WI38 (cell line): ENCODE measurements around the gene GPR162.

ENCODE experiments used
- H3K4me3 ChIP-seq: 2 replicates; pipeline ENCODE4 v1.5.1; 2011; ENCODE audit warnings: low read depth, mild to moderate bottlenecking, control low read depth, low read length
- CTCF ChIP-seq: IDR thresholded peaks from 2 replicates; pipeline ENCODE4 v1.5.1; 2012; ENCODE audit warnings: low read depth, mild to moderate bottlenecking, control low read depth, low read length

Gene GPR162

DNA sequence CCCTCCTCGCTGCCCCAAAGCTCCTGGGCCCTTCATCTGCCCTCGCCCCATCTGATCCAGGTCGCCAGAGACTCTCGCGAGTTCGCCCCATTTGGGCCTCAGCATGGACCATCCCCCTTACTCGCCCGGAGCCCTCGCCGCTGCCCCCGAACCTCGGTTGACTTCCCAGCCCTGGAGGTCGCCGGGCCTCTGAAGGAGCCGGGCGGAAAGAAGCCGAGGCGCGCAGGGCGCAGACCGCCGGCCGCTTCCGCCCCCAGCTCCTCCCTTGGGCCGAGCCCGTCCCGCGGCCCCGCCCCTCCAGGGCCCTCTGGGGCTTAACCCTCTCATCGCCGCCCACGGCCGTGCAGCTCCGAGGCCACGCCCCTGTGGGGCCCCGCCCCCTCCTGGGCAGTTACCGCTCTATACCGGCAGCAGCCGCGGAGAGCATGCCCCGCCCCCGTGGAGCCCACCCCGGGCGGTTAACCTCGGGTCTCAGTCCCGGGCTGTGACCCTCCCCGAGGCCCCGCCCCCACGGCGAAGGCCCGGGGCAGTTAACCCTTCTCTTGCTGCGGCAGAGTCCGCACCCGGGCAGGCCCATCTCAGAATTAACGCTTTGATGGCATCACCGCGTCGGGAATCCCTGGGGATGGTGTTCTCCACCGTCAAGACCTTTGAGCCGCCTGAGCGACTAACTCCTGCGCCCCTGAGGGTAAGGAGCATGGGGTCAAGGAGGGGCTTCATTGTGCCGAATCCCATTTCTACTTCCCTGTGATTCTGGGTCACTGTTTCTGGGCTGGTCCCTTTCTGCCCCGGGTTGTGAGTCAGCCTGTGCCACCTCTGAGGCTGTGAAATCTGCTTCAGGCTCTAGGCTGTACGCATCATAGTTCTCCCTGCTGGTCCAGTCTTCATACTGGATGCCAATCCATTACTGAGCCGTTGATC is 51.7 kb downstream of the GPR162 start, which contains the start of gene SPSB2:
Gene SPSB2 (minus strand): TSS at position 210 of the 921 bp plus-strand sequence. CDS start 402 bp downstream, outside the sequence.
- peak within 1 kb of the TSS; percentile 69 for H3K4me3 ChIP-seq
- TF ChIP-seq CTCF = no peak

GRCh38 chr12:6874015-6874368 is 52.4 kb downstream of the GPR162 start:
- H3K4me3 ChIP-seq = peak overlapping the region; percentile 69
